ENCODE measurements around the gene SOX5.

SOX5 gene

GRCh38 chr12:23634344-23634743 lies 315.1 kb downstream of the SOX5 start:
- intact Hi-C loops (cut with DNase I) = no loop called here
- no peak for DNase-seq

- no peak for DNase-seq
- intact Hi-C loops (cut with DNase I) = no loop called here
These were observed 317.6 kb downstream of the SOX5 start for GRCh38 chr12:23631786-23632377.

- no peak for DNase-seq
- intact Hi-C loops (cut with DNase I) = no loop called here
These were observed 318.9 kb downstream of the SOX5 start for GRCh38 chr12:23630524-23630923.

- intact Hi-C loops (cut with DNase I) = no loop called here
- DNase-seq = no peak
These were observed 320.7 kb downstream of the SOX5 start for GRCh38 chr12:23628806-23629205.

- no peak for DNase-seq
- intact Hi-C loops (cut with DNase I) = no loop called here
These were observed 322.7 kb downstream of the SOX5 start for GRCh38 chr12:23626791-23627190.

GRCh38 chr12:23621900-23622299 lies 327.6 kb downstream of the SOX5 start:
- DNase-seq = no peak
- intact Hi-C loops (cut with DNase I) = no loop called here

GRCh38 chr12:23618718-23619117 lies 330.8 kb downstream of the SOX5 start:
- intact Hi-C loops (cut with DNase I) = no loop called here

GRCh38 chr12:23617749-23618148 lies 331.7 kb downstream of the SOX5 start:
- no peak for DNase-seq
- intact Hi-C loops (cut with DNase I) = no loop called here

More at GRCh38 chr12:23618718-23619117, 330.8 kb downstream of the SOX5 start:
- DNase-seq = no peak

- DNase-seq = no peak
- intact Hi-C loops (cut with DNase I) = no loop called here
These were observed 335.2 kb downstream of the SOX5 start for GRCh38 chr12:23614280-23614679.

GRCh38 chr12:23611320-23611719 lies 338.1 kb downstream of the SOX5 start:
- intact Hi-C loops (cut with DNase I) = no loop called here
- no peak for DNase-seq

GRCh38 chr12:23600919-23601318 lies 348.6 kb downstream of the SOX5 start:
- intact Hi-C loops (cut with DNase I) = no loop called here
- no peak for DNase-seq

GRCh38 chr12:23596568-23596967 lies 352.9 kb downstream of the SOX5 start:
- DNase-seq = no peak
- intact Hi-C loops (cut with DNase I) = no loop called here

GRCh38 chr12:23587833-23588559 lies 361.5 kb downstream of the SOX5 start:
- intact Hi-C loops (cut with DNase I) = no loop called here
- DNase-seq = no peak

- no peak for DNase-seq
- intact Hi-C loops (cut with DNase I) = no loop called here
These were observed 363.7 kb downstream of the SOX5 start for GRCh38 chr12:23585782-23586163.

GRCh38 chr12:23585156-23585781 lies 364.2 kb downstream of the SOX5 start:
- no peak for DNase-seq
- intact Hi-C loops (cut with DNase I) = no loop called here

- DNase-seq = no peak
- intact Hi-C loops (cut with DNase I) = no loop called here
These were observed 367.6 kb downstream of the SOX5 start for GRCh38 chr12:23581913-23582312.

GRCh38 chr12:23579257-23579656 lies 370.2 kb downstream of the SOX5 start:
- intact Hi-C loops (cut with DNase I) = no loop called here
- no peak for DNase-seq

GRCh38 chr12:23576372-23576771 lies 373.1 kb downstream of the SOX5 start:
- DNase-seq = no peak
- intact Hi-C loops (cut with DNase I) = no loop called here

- no peak for DNase-seq
- intact Hi-C loops (cut with DNase I) = no loop called here
These were observed 380.1 kb downstream of the SOX5 start for GRCh38 chr12:23569356-23569755.

- no peak for DNase-seq
- intact Hi-C loops (cut with DNase I) = no loop called here
These were observed 383.3 kb downstream of the SOX5 start for GRCh38 chr12:23566133-23566532.

GRCh38 chr12:23564451-23565152 lies 384.9 kb downstream of the SOX5 start:
- intact Hi-C loops (cut with DNase I) = no loop called here
- DNase-seq = no peak

Measured in posterior cingulate gyrus (tissue), 11 donors.